ENCODE measurements around the gene KIF26A.

Gene KIF26A

GRCh38 chr14:104115691-104116287 is 22.6 kb upstream of the KIF26A start:
- no peak for DNase-seq (ENCODE audit: low spot score)
- Histone ChIP-seq H3K27ac (no peak overlapping the region), H3K4me3 (peak overlapping the region; percentile 78)
- TF ChIP-seq, protein P1, sequence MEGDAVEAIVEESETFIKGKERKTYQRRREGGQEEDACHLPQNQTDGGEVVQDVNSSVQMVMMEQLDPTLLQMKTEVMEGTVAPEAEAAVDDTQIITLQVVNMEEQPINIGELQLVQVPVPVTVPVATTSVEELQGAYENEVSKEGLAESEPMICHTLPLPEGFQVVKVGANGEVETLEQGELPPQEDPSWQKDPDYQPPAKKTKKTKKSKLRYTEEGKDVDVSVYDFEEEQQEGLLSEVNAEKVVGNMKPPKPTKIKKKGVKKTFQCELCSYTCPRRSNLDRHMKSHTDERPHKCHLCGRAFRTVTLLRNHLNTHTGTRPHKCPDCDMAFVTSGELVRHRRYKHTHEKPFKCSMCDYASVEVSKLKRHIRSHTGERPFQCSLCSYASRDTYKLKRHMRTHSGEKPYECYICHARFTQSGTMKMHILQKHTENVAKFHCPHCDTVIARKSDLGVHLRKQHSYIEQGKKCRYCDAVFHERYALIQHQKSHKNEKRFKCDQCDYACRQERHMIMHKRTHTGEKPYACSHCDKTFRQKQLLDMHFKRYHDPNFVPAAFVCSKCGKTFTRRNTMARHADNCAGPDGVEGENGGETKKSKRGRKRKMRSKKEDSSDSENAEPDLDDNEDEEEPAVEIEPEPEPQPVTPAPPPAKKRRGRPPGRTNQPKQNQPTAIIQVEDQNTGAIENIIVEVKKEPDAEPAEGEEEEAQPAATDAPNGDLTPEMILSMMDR (IDR thresholded peaks at IDR 0.05) = no peak

- TF ChIP-seq, protein P1 (IDR thresholded peaks at IDR 0.05) = no peak
- DNase-seq (ENCODE audit: low spot score) = no peak
- Histone ChIP-seq H3K4me3 (peak overlapping the region; percentile 78), H3K27ac (peak overlapping the region in 1 of 2 donors; percentile 7)
These were observed 22.1 kb upstream of the KIF26A start for GRCh38 chr14:104116288-104116755.

- H3K27ac ChIP-seq = peak overlapping the region in 1 of 2 donors; percentile 7
- no peak for DNase-seq (ENCODE audit: low spot score)
- TF ChIP-seq, protein P1 (IDR thresholded peaks at IDR 0.05) = no peak
- peak overlapping the region; percentile 78 for H3K4me3 ChIP-seq
These were observed 21.5 kb upstream of the KIF26A start for GRCh38 chr14:104116756-104117340.

- TF ChIP-seq, protein P1 (IDR thresholded peaks at IDR 0.05) = no peak
- DNase-seq (ENCODE audit: low spot score) = no peak
- H3K4me3 ChIP-seq = peak overlapping the region; percentile 78
- no peak overlapping the region for H3K27ac ChIP-seq
These were observed 20.9 kb upstream of the KIF26A start for GRCh38 chr14:104117341-104118005.

DNA sequence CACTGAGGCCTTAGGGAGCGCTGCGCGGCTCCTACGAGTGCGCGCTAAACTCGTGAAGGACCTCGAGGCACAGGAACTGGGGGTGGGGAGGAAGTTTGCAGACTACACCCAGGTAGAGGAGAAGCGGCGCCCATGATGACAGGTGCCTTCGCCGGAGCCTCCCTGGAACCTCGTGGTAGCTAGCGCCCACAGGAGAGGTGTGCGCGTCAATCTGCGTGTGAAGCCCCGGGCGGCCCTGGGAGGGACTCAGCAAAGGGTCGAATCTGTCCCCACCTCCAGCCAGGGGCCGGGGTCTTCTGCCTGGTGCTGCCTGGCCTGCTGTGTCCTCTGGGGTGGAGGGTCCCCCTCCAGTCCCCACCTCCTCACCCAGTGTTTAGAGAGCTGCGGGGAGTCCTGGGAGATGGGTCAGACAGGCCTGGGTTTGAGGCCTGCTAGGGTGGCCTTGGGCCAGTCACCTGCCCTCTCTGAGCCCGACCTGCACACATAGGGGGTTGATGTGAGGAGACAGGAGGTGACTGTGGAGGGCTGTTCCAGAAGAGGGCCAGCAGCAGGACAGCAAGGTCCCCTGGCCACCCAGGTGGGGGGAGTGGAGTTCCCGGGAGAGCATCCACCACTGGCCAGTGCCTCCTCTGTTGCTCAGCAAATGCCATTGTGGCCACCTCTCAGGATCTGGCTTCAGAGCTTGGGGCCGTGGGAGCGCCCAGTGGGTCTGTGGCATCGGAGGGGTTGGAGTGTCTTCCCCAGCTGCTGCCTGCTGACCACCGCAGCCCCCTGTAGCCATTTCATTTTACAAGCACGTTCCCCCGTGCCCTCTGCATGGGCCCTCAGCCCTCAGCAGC is 20.2 kb upstream of the KIF26A start:
- TF ChIP-seq, protein P1 (IDR thresholded peaks at IDR 0.05) = no peak
- Histone ChIP-seq H3K4me3 (peak overlapping the region; percentile 78), H3K27ac (no peak overlapping the region)
- DNase-seq (ENCODE audit: low spot score) = no peak

DNA sequence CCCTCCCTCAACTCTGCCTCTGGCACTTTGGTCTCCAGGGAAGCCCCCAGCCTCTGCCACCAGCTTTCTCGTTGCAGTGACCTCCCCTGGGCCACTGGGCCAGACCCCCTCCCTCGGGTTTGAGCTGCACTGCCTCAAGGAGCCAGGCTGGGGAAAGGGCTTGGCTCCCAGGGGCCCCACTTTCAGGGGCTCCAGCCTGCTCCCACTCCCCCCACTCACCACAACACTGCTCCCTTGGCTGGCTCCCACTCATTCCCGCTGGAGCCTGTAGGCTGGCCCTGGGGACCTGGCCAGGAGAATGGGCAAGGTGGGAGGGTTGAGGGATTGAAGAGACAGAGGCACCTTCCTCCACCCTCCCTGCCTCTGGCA is 19.3 kb upstream of the KIF26A start:
- no peak for DNase-seq (ENCODE audit: low spot score)
- Histone ChIP-seq H3K4me3 (no peak overlapping the region), H3K27ac (no peak overlapping the region)
- TF ChIP-seq, protein P1 (IDR thresholded peaks at IDR 0.05) = no peak
